Activated CD4-positive, alpha-beta T cell treated with anti-CD3 and anti-CD28 coated beads, Interleukin-2, amount 50 U/mL, for 48 hours (primary cell): ENCODE results near the gene LGR6.
"Not testable (repeated sequence)": the region's sequence is repeated elsewhere in the genome, so short reads cannot be mapped to it uniquely, and the experiment has no call there.

Source experiments
- DNase-seq, 2 experiments: peaks; one replicate each; pipeline ENCODE4 v3.0.0-alpha.2; 2020

LGR6 gene

GRCh38 chr1:202179828-202180750, 13.5 kb upstream of the LGR6 start:
- no peak for DNase-seq

- DNase-seq, result not testable (repeated sequence)
These were observed 12.9 kb upstream of the LGR6 start for GRCh38 chr1:202180751-202181139.

DNA sequence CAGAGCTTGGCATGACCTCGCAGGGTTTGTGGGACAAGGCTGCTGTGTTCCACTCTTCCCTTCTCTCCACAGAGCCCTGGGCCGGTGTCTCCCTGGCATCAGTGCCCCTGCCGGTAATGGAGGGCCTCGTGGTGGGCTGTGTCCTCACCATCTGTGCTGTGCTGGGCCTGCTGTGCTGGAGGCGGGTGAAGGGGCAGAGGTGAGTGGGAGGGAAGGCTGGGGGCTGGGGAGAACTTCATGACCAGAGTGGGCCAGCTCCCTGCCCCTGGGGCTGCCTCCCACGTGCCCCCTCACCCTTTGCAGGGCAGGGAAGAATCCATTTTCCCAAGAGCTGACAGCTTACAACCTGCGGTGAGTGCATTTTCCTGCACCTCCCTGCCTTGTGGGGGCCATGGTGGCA, 12.0 kb upstream of the LGR6 start:
- DNase-seq, result no peak

DNA sequence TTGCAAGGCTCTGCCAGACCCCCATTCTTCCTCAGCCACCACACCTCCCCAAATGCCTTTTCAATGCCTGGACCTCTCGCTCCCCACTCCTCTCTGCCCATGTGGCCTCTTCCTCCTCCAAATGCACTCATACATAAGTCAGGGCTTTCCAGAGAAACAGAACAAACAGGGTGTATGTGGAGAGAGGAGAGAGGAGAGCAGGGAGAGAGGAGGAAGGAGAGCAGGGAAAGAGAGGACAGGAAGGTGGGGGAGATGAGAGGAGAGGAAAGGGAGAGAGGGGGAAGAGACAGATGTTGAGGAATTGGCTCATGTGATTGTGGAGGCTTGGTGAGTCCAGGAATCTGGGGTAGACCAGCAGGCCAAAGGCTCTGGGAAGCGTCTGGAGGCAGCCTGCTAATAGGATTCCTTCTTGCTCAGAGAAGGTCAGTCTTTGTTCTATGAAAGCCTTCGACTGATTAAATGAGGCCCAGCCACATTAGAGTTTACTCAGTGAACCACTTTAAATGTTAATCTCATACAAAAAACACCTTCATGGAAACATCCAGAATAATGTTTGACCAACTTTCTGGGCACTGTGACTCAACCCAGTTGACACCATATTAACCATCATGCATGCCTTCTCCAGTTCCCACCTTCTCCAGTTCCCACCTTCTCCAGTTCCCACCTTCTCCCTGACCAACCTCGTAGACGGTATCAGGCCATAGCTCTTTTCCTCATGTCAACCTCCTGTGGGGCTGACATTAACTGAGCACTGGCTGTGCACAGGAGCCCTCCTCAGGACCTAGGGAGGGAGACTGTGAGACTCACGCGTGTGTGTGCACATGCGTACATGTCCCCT, 11.3 kb upstream of the LGR6 start:
- no peak for DNase-seq

- DNase-seq, result peak; percentile 85 to 89
These were observed 8.7 kb upstream of the LGR6 start for GRCh38 chr1:202184750-202185460.

GRCh38 chr1:202186327-202186726, 7.3 kb upstream of the LGR6 start:
- no peak for DNase-seq

DNA sequence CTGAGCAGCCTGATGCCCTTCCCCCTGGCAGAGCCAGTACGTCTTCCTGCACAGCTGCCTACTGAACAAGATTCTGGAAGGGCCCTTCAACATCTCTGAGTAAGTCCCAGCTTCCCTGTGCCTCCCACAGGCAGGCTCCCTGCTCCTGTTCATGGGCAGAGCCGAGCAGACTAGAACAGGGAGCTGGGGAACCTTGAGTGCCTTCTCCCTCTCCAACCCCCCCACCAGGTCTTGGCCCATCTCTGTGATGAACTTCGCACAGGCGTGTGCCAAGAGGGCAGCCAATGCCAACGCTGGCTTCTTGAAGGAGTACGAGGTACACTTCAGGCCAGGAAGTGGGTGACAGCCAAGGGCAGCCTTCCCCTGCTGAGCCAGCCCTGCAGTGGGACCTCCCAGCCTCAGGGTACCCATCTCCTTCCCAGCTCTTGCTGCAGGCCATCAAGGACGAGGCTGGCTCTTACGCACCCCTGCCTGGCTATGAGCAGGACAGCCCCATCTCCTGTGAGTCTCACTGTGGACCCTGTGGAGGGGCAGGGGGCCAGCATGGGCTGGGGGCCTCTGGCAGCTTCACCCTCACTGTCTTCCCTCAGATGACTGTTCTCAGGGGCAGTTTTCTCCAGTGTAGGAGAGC, 6.4 kb upstream of the LGR6 start:
- no peak for DNase-seq

DNA sequence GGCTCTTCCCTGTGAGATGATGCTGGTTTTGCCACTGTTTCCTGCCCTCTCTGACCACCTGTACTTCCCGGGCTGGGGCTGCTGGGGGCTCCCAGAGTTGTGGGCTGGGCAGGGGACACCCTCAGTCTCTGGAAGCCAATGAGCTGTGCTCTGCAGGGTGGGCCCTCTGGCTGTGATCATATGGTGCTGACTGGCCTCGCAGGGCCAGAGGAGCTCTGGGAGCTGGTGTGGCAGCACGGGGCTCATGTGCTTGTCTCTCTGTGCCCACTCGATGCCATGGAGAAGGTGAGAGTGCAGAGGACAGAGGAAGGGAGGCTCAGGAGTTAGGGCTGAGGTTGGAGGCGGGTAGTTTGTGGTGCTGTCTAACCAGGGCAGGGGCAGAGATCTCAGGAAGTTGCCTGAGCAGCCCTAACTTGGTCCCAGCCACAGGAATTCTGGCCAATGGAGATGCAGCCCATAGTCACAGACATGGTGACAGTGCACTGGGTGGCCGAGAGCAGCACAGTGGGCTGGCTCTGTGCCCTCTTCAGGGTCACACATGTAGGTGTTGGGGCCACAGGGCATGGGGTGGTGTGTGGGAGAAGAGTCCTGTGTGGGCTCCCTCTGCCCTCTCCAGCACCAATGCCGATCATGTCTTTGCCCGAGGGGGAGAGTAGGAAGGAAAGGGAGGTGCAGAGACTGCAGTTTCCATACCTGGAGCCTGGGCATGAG, 5.7 kb upstream of the LGR6 start:
- DNase-seq, result no peak

DNA sequence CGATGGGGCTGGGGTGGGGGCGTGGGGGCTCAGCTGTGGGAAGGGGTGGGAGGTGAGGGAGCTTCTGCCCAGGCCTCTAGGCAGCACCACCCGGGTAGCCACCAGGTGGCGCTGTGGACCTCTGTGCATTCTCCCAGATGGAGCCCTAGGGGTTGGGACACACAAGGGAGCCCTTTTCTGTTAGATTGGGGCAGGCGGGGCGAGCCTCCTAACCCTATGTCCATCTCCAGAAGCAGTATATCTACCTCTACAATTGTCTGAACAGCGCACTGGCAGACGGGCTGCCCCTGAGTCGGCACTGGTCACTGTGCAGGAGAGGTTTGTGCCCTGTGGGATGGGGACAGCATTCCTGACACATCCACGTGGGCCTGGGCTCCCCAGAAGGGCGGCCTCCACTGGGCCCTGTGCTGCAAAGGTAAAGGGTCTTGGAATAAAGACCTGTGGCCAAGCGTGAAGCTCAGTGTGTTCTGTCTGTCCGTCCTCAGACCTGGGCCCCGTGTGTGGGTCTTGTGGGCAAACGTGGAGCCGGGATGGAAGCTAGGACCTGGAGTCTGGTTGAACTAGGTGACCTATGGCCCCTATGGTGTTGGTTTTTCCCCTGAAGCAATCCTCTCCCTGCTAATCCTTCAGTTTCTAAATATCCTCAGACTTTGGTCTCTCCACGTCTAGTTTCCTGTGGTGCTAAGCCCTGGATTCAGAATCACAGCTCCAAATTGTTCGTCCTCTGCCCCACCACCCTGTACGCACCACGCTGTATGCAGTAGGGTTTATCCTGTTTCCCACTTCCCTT, 4.4 kb upstream of the LGR6 start:
- peak; percentile 85 to 87 for DNase-seq

DNA sequence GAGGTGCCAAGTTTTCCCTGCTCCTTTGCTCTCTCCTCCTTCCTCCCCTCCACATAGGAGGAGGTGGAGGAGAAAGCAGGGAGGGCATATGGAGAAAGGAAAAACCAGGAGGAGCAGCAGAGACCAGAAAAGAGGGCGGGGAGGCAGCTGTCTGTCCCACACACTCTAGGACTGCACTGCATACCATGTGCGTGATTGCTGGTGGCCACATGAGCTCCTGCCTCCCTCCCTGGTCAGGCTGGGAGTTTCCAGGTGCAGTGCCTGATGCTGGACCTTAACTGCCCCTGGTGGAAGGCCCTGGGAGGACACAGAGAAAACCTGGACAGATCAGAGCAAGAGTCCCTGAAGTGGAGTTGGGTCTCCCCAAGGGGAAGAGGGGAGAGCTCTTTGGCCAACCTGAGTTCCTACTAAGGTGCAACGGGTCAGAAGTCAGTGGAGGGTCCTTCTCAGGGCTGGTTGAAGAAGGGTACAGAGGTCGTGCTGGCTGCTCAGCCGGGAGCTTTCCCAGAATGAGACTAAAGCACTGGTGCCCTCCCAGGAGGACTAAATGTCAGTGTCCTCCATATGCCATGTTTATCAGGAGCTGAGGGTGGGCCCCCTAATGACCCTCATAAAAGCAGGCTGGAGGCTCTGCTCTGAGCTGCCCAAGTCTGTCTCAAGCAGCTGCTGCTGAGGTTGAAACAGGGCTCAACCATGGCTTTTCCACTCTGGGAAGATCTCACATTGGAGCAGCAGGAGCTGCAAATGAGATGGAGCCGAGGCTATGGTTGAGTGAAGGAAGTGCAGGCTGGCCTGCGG, 3.5 kb upstream of the LGR6 start:
- no peak for DNase-seq

DNA sequence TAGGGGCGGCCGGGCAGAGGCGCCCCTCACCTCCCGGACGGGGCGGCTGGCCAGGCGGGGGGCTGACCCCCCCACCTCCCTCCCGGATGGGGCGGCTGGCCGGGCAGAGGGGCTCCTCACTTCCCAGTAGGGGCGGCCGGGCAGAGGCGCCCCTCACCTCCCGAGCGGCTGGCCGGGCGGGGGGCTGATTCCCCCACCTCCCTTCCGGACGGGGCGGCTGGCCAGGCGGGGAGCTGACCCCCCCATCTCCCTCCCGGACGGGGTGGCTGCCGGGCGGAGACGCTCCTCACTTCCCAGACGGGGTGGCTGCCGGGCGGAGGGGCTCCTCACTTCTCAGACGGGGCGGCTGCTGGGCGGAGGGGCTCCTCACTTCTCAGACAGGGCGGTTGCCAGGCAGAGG, 2.2 kb upstream of the LGR6 start:
- DNase-seq, result not testable (repeated sequence)

DNA sequence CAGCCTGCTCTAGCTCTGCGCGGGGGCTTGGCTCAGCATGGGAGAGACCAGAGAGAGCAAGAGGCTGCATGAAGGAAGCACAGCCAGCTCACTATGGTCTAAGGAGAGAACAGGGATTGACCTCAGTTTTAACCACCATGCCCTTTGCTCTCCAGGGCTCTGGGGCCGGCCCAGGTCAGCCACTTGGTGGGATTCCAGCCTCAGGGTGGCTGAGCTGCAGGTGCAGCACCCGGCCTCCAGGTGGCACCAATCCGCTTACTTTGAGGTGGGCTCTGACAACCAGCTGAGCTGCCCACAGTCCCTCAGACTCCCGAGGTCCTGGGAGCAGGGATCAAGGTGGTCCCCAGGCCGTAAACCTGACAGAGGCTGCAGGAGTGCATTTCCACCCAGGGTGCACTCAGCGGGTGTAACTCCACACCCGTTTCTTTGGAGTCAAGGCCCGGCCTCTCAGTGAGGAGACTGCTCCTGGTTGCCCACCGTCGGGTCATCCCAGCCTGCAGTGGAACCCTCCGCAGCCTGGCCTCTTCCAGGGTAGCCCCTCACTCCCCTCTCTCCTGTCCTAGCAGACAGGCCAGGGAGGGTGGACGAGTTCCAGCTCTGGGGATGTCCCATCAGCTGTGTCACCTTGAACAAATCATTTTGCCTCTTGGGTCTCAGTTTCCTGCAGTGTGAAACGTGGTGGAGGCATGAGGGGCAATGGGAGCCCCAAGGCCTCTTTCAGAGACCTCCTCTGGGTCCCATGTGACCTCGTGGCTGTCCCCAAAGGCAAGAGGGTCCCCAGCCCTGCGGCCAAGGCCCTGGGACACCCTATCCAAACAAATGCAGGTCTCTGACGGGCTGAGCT, 607 bp upstream of the LGR6 start:
- DNase-seq, result peak; percentile 63 to 69

- DNase-seq, result no peak
These were observed 689 bp downstream of the LGR6 start for GRCh38 chr1:202194328-202194648.

- no peak for DNase-seq
These were observed 4.2 kb downstream of the LGR6 start for GRCh38 chr1:202197653-202198365.

GRCh38 chr1:202198366-202198724, 4.7 kb downstream of the LGR6 start:
- no peak for DNase-seq

GRCh38 chr1:202199040-202199889, 5.7 kb downstream of the LGR6 start:
- DNase-seq, result no peak

GRCh38 chr1:202200112-202200548, 6.5 kb downstream of the LGR6 start:
- no peak for DNase-seq

DNA sequence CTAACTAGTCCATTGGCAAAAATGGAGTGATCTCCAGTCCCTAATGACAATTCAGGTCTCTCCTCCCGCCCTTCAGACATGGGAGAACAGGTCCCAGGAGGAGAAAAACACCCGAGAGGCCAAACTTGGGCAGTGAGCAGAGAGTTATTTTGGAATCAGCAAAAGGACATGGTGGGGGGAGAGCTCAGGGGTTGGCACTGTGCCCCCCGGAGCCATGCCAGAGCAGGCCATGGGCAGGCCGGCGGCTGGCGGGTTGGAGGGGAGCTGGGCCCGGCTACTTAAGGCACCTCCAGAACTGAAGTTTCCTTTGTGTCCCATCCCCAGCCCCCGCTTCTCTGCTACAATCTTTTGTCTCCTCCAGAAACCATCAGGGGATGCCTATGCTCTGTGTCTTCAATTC, 7.1 kb downstream of the LGR6 start:
- no peak for DNase-seq
